GM18498 (cell line): Measurements from ENCODE around the gene STAC2.
A peak's percentile ranks its signal among the peaks of the same experiment; 100 is the strongest.

Experiments used
- ATAC-seq: cut with Tn5 transposase; IDR thresholded peaks from one replicate; pipeline ENCODE4 v1.9.1; 2021; ENCODE audit warnings: mild to moderate bottlenecking, moderate library complexity; ENCODE audit not compliant: unreplicated experiment

STAC2 gene

GRCh38 chr17:39166437-39167335 is 59.1 kb downstream of the STAC2 start:
- ATAC-seq: no peak

GRCh38 chr17:39165841-39166349 is 59.9 kb downstream of the STAC2 start, which contains the start of gene ARL5C:
TSS of gene ARL5C (minus strand) at chr17:39166161. CDS start at chr17:39165760, 401 bp downstream.
- no peak for ATAC-seq

GRCh38 chr17:39165178-39165840 is 60.4 kb downstream of the STAC2 start:
- ATAC-seq: no peak

GRCh38 chr17:39164675-39165143 is 61.0 kb downstream of the STAC2 start:
- ATAC-seq: peak; percentile 87

DNA sequence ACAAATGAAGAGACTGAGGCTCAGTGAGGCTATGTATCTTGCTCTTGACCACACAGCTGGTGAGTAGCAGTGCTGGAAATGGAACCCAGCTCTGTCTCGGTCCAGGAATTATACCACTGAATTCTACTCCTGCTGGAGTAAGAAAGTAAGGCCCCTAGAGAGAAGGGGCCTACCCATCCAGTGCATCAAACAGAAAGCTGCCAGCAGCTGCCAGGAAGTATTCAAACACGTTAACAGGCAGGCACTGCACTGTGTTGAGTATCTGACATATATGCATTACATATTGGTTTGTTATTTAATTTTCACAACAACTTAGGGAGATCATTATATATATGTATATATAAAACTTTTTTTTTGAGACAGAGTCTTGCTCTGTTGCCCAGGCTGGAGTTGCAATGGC is 63.8 kb downstream of the STAC2 start:
- ATAC-seq: no peak
